ENCODE data around the gene MALT1. TPM values are rescaled to one million over a fixed set of nuclear protein-coding genes. Genes with fewer than 3 reads are reported as not detected.

Gene MALT1
- total RNA-seq (48.5 TPM), polyA plus RNA-seq (8.1 TPM)

DNA sequence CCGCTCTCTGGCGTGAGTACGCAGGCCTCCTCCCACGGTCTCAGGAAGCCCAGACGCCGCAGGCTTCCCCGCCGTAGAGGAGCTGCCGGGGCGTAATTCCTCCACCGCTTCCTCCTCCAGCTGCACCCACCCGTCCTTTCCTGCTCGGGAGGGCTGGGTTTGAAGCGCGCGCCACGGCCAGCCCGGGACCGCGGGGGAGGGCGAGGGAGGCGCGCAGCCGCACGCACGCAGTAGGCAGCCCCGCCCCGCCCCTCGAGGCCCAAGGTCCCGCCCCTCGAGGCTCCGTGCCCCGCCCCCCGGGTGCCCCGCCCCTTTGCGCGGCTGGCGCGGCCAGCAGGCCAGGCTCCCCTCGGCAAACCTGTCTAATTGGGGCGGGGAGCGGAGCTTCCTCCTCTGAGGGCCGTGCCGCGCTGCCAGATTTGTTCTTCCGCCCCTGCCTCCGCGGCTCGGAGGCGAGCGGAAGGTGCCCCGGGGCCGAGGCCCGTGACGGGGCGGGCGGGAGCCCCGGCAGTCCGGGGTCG is at the start of gene MALT1:
MALT1 (plus strand) TSS at position 355 of the 521 bp plus-strand sequence. CDS start 179 bp downstream, outside the sequence.
- H3K4me3 ChIP-seq (ENCODE audit: low read depth, low read length): peak within 1 kb of the TSS; percentile 94
- peak; percentile 66 for DNase-seq (ENCODE audit: extremely low spot score)
- H3K4me1 ChIP-seq (ENCODE audit: insufficient read depth): peaks cover 3% of the 10 kb centered on the region
- under 1% methylated on average over 60 of the region's 60 CpGs for WGBS
- H3K36me3 ChIP-seq (ENCODE audit: insufficient read depth): no peaks in the 10 kb centered on the region
- H3K27ac ChIP-seq (ENCODE audit: low read depth): peak within 1 kb of the TSS; percentile 98

DNA sequence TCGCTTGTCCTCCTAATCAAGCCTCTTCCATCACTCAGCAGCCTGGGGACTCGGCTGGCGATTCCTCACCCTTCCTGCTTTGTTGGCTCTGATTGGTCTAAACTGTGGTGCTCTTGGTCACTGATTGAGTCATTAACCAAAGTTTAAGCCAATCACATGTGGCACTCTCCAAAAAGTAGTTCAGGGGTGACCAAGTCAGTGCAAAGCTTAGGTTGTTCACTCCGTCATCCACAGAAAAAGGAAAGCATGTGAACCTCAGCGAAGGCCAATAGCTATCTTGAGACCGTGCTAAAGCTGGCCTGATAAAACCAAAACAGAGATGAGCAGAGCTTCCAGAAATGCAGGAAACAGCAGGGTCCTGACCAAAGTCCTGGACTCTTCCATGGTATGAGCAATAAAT is 47.3 kb upstream of the MALT1 start:
- Histone ChIP-seq H3K4me1 (ENCODE audit: insufficient read depth) (no peaks in the 10 kb centered on the region), H3K27ac (ENCODE audit: low read depth) (no peak overlapping the region), H3K4me3 (ENCODE audit: low read depth, low read length) (no peak overlapping the region), H3K36me3 (ENCODE audit: insufficient read depth) (no peaks in the 10 kb centered on the region)
- no peak for DNase-seq (ENCODE audit: extremely low spot score)
- 87% methylated on average over 6 of the region's 6 CpGs for WGBS

GRCh38 chr18:58625839-58626238 is 45.4 kb upstream of the MALT1 start:
- WGBS: 89% methylated on average over 10 of the region's 10 CpGs
- DNase-seq (ENCODE audit: extremely low spot score): no peak
- H3K36me3 ChIP-seq (ENCODE audit: insufficient read depth): no peaks in the 10 kb centered on the region
- H3K4me3 ChIP-seq (ENCODE audit: low read depth, low read length): no peak overlapping the region
- H3K4me1 ChIP-seq (ENCODE audit: insufficient read depth): no peaks in the 10 kb centered on the region
- no peak overlapping the region for H3K27ac ChIP-seq (ENCODE audit: low read depth)

DNA sequence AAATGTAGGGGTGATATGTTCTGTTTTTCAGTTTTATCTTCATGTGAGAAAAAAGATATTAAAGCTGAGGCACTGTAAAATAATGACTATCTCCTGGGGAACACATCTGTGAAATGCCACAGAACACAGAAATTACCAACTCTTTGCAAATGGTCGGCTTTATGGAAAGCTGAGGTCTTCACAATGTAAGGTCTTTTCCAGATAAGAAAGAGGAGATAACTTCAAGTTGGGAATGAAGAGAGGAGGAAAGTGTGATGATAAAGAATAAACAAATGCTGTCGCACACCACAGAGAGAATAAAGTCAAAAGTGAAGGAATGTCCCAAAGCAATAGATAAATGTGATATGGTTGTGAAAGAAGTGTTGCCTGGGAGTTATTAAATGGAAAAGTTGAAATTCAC is 41.2 kb upstream of the MALT1 start:
- Histone ChIP-seq H3K4me1 (ENCODE audit: insufficient read depth) (no peaks in the 10 kb centered on the region), H3K27ac (ENCODE audit: low read depth) (no peak overlapping the region), H3K36me3 (ENCODE audit: insufficient read depth) (no peaks in the 10 kb centered on the region), H3K4me3 (ENCODE audit: low read depth, low read length) (no peak overlapping the region)
- 90% methylated on average over 2 of the region's 2 CpGs for WGBS
- no peak for DNase-seq (ENCODE audit: extremely low spot score)

- Histone ChIP-seq H3K4me3 (ENCODE audit: low read depth, low read length) (no peak overlapping the region), H3K27ac (ENCODE audit: low read depth) (no peak overlapping the region), H3K36me3 (ENCODE audit: insufficient read depth) (no peaks in the 10 kb centered on the region), H3K4me1 (ENCODE audit: insufficient read depth) (no peaks in the 10 kb centered on the region)
- 85% methylated on average over 5 of the region's 5 CpGs for WGBS
- no peak for DNase-seq (ENCODE audit: extremely low spot score)
Observed at GRCh38 chr18:58631301-58631700, 40.0 kb upstream of the MALT1 start.

DNA sequence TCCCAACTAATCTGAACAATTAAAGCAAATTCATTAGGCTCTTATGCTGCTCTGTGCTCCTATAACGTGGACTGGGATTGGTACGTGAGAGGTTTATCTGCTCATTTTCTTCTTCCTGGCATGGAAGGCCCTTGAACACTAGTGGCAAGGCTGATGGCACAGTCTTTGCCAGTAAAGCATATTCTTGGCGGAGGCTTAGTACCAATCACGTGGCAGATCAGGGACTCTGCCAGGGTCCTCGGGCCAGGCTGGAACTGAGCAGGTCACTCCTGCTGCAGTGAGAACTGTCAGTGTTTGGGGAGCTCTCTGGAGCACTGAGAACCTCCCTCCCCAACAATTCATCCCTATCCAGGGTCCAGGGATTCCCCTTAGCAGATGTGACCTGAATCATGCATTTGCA is 38.7 kb upstream of the MALT1 start:
- H3K4me1 ChIP-seq (ENCODE audit: insufficient read depth): no peaks in the 10 kb centered on the region
- no peaks in the 10 kb centered on the region for H3K36me3 ChIP-seq (ENCODE audit: insufficient read depth)
- no peak for DNase-seq (ENCODE audit: extremely low spot score)
- WGBS: 91% methylated on average over 5 of the region's 5 CpGs
- H3K27ac ChIP-seq (ENCODE audit: low read depth): no peak overlapping the region
- H3K4me3 ChIP-seq (ENCODE audit: low read depth, low read length): no peak overlapping the region

- H3K4me3 ChIP-seq (ENCODE audit: low read depth, low read length): no peak overlapping the region
- H3K4me1 ChIP-seq (ENCODE audit: insufficient read depth): no peaks in the 10 kb centered on the region
- H3K36me3 ChIP-seq (ENCODE audit: insufficient read depth): no peaks in the 10 kb centered on the region
- H3K27ac ChIP-seq (ENCODE audit: low read depth): no peak overlapping the region
- no peak for DNase-seq (ENCODE audit: extremely low spot score)
Observed at GRCh38 chr18:58633874-58634273, 37.4 kb upstream of the MALT1 start.

- H3K27ac ChIP-seq (ENCODE audit: low read depth): no peak overlapping the region
Observed at GRCh38 chr18:58635891-58636290, 35.4 kb upstream of the MALT1 start.

DNA sequence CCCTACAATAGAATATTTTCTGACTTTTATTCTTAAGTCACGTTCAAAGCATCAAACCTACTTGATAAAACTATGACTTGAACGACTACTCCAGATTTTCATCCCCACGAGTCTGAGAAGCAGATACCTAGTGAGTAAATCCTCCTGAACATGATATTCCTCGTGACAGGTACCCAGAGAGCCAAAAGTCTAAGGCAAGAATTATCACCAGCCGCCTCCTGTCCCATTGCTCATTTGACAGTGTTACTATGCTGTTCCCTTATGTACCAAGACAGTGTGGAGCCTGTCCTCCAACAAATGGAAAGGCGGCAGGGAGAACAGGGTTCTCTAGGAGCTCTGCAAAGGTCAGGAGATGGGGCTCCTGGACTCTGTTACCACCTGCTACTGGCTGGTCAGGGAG is 34.1 kb upstream of the MALT1 start:
- WGBS: 89% methylated on average over 6 of the region's 6 CpGs
- Histone ChIP-seq H3K4me3 (ENCODE audit: low read depth, low read length) (no peak overlapping the region), H3K36me3 (ENCODE audit: insufficient read depth) (no peaks in the 10 kb centered on the region), H3K4me1 (ENCODE audit: insufficient read depth) (no peaks in the 10 kb centered on the region), H3K27ac (ENCODE audit: low read depth) (no peak overlapping the region)
- DNase-seq (ENCODE audit: extremely low spot score): no peak

More at GRCh38 chr18:58635891-58636290, 35.4 kb upstream of the MALT1 start:
- Histone ChIP-seq H3K36me3 (ENCODE audit: insufficient read depth) (no peaks in the 10 kb centered on the region), H3K4me3 (ENCODE audit: low read depth, low read length) (no peak overlapping the region), H3K4me1 (ENCODE audit: insufficient read depth) (no peaks in the 10 kb centered on the region)
- DNase-seq (ENCODE audit: extremely low spot score): no peak
- WGBS: 45% methylated on average over 4 of the region's 4 CpGs

GRCh38 chr18:58637946-58638345 is 33.3 kb upstream of the MALT1 start:
- 87% methylated on average over 6 of the region's 6 CpGs for WGBS

GRCh38 chr18:58638441-58638840 is 32.8 kb upstream of the MALT1 start:
- Histone ChIP-seq H3K36me3 (ENCODE audit: insufficient read depth) (no peaks in the 10 kb centered on the region), H3K4me3 (ENCODE audit: low read depth, low read length) (no peak overlapping the region), H3K27ac (ENCODE audit: low read depth) (no peak overlapping the region), H3K4me1 (ENCODE audit: insufficient read depth) (no peaks in the 10 kb centered on the region)
- 39% methylated on average over 2 of the region's 2 CpGs for WGBS
- no peak for DNase-seq (ENCODE audit: extremely low spot score)

More at GRCh38 chr18:58637946-58638345, 33.3 kb upstream of the MALT1 start:
- Histone ChIP-seq H3K36me3 (ENCODE audit: insufficient read depth) (no peaks in the 10 kb centered on the region), H3K4me1 (ENCODE audit: insufficient read depth) (no peaks in the 10 kb centered on the region), H3K27ac (ENCODE audit: low read depth) (no peak overlapping the region), H3K4me3 (ENCODE audit: low read depth, low read length) (no peak overlapping the region)
- no peak for DNase-seq (ENCODE audit: extremely low spot score)

- WGBS: 94% methylated on average over 2 of the region's 2 CpGs
- Histone ChIP-seq H3K4me1 (ENCODE audit: insufficient read depth) (no peaks in the 10 kb centered on the region), H3K27ac (ENCODE audit: low read depth) (no peak overlapping the region), H3K36me3 (ENCODE audit: insufficient read depth) (no peaks in the 10 kb centered on the region), H3K4me3 (ENCODE audit: low read depth, low read length) (no peak overlapping the region)
- DNase-seq (ENCODE audit: extremely low spot score): no peak
Observed at GRCh38 chr18:58639237-58639636, 32.0 kb upstream of the MALT1 start.

- Histone ChIP-seq H3K27ac (ENCODE audit: low read depth) (no peak overlapping the region), H3K4me1 (ENCODE audit: insufficient read depth) (no peaks in the 10 kb centered on the region)
- DNase-seq (ENCODE audit: extremely low spot score): no peak
Observed at GRCh38 chr18:58639751-58640427, 31.4 kb upstream of the MALT1 start.

GRCh38 chr18:58640428-58640805 is 30.8 kb upstream of the MALT1 start:
- no peak overlapping the region for H3K27ac ChIP-seq (ENCODE audit: low read depth)
- H3K4me1 ChIP-seq (ENCODE audit: insufficient read depth): no peaks in the 10 kb centered on the region
- H3K4me3 ChIP-seq (ENCODE audit: low read depth, low read length): no peak overlapping the region
- no peaks in the 10 kb centered on the region for H3K36me3 ChIP-seq (ENCODE audit: insufficient read depth)
- DNase-seq (ENCODE audit: extremely low spot score): no peak
- whole genome bisulfite sequencing: 82% methylated on average over 4 of the region's 4 CpGs

More at GRCh38 chr18:58639751-58640427, 31.4 kb upstream of the MALT1 start:
- WGBS: 66% methylated on average over 5 of the region's 5 CpGs
- Histone ChIP-seq H3K36me3 (ENCODE audit: insufficient read depth) (no peaks in the 10 kb centered on the region), H3K4me3 (ENCODE audit: low read depth, low read length) (no peak overlapping the region)
